Prostate gland (tissue), 2 donors: ENCODE measurements around the gene NPS. TPM values are rescaled to one million over a fixed set of nuclear protein-coding genes. Genes with fewer than 3 reads are reported as not detected.

Experiments
- DNase-seq: peaks from one replicate; pipeline ENCODE4 v3.0.0-alpha.2; 2019; ENCODE audit warnings: low spot score
- H3K27ac ChIP-seq, 2 donors: fragments of 200-600 bp; sonication (generic); 2 replicates each; pipeline ENCODE4 v1.5.1; 2017 to 2019
- H3K27me3 ChIP-seq: fragments of 200-600 bp; sonication (generic); replicated peaks from 2 replicates; pipeline ENCODE4 v1.5.1; 2019; ENCODE audit not compliant: insufficient read depth
- H3K36me3 ChIP-seq, 2 donors: fragments of 200-600 bp; sonication (generic); 1 replicate in 1 of 2; 2 replicates in 1 of 2; pipeline versions ENCODE4 v1.5.1 to v1.8.1; 2017 to 2019
- H3K4me1 ChIP-seq: fragments of 200-600 bp; sonication (generic); replicated peaks from 2 replicates; pipeline ENCODE4 v1.5.1; 2019
- H3K4me3 ChIP-seq, 2 donors: fragments of 200-600 bp; sonication (generic); 2 replicates each; pipeline ENCODE4 v1.5.1; 2017 to 2019
- H3K9me3 ChIP-seq: fragments of 200-600 bp; sonication (generic); 2 replicates; pipeline ENCODE4 v1.5.1; 2017
- CTCF ChIP-seq, 4 experiments: fragments of 200-600 bp in 2 of 4; fragments of 450-650 bp in 2 of 4; sonication (generic) in 2 of 4; IDR thresholded peaks; 1 replicate in 3 of 4; 2 replicates in 1 of 4; pipeline ENCODE4 v1.5.1; 2016 to 2019; ENCODE audit warnings: antibody characterized with exemption in 4 of 4, mild to moderate bottlenecking in 2 of 4, moderate library complexity in 2 of 4
- POLR2A ChIP-seq: fragments of 450-650 bp; IDR thresholded peaks from one replicate; pipeline ENCODE4 v1.6.1; 2016; ENCODE audit warnings: antibody characterized with exemption, mild to moderate bottlenecking
- POLR2AphosphoS5 ChIP-seq: sonication (generic); formaldehyde crosslinking; IDR thresholded peaks from one replicate; pipeline ENCODE4 v1.6.1; 2017; ENCODE audit warnings: antibody characterized with exemption
- WGBS: methylation state at CpG from one replicate; pipeline ENCODE4 v1.1.5; 2018; 5-methylcytosine and 5-hydroxymethylcytosine counted together
- intact Hi-C: fragments of 100-400 bp; cut with DNase I; formaldehyde crosslinking; loops from one replicate; pipeline ENCODE4 v1.14.2; 2022
- total RNA-seq, 2 donors: library from RNA; depleted of rRNA; stranded (reverse); fragments of >200 nt; gene quantifications; one replicate each; pipeline ENCODE4 v1.1.0, GENCODE V29; 2016

NPS gene
- total RNA-seq, 2 donors from 2014 or later = not detected

- 58% methylated on average over 5 of the region's 5 CpGs for WGBS
- Histone ChIP-seq H3K27me3 (peaks cover 5% of the 10 kb centered on the region), H3K36me3 (no peaks in the 10 kb centered on the region), H3K4me1 (no peaks in the 10 kb centered on the region), H3K4me3 (no peak overlapping the region), H3K9me3 (no peaks in the 10 kb centered on the region), H3K27ac (no peak overlapping the region)
- DNase-seq = no peak
- TF ChIP-seq POLR2AphosphoS5 = no peak
- no peak for TF ChIP-seq CTCF (IDR thresholded peaks at IDR 0.05)
- TF ChIP-seq POLR2A = no peak
- intact Hi-C loops = no loop called here
These were observed 1.8 kb downstream of the NPS start for GRCh38 chr10:127550861-127551260.

GRCh38 chr10:127552446-127552845 is 3.3 kb downstream of the NPS start:
- peaks cover 5% of the 10 kb centered on the region for H3K27me3 ChIP-seq
- no peak for TF ChIP-seq POLR2AphosphoS5
- TF ChIP-seq POLR2A = no peak
- no peak for TF ChIP-seq CTCF (IDR thresholded peaks at IDR 0.05)
- no peaks in the 10 kb centered on the region for H3K9me3 ChIP-seq
- H3K4me1 ChIP-seq = no peaks in the 10 kb centered on the region
- no peaks in the 10 kb centered on the region for H3K36me3 ChIP-seq
- no peak for DNase-seq
- 64% methylated on average over 4 of the region's 4 CpGs for WGBS
- no peak overlapping the region for H3K4me3 ChIP-seq
- intact Hi-C loops = no loop called here
- no peak overlapping the region for H3K27ac ChIP-seq

- peaks cover 5% of the 10 kb centered on the region for H3K27me3 ChIP-seq
- TF ChIP-seq CTCF (IDR thresholded peaks at IDR 0.05) (no peak), POLR2A (no peak), POLR2AphosphoS5 (no peak)
- intact Hi-C loops = no loop called here
- no peak overlapping the region for H3K4me3 ChIP-seq
- 90% methylated on average over 7 of the region's 7 CpGs for WGBS
- no peak for DNase-seq
- H3K4me1 ChIP-seq = no peaks in the 10 kb centered on the region
- H3K9me3 ChIP-seq = no peaks in the 10 kb centered on the region
- no peak overlapping the region for H3K27ac ChIP-seq
- no peaks in the 10 kb centered on the region for H3K36me3 ChIP-seq
These were observed 4.3 kb downstream of the NPS start for GRCh38 chr10:127553417-127553816.

- intact Hi-C loops = no loop called here
- 3% methylated on average over 11 of the region's 11 CpGs for WGBS
- Histone ChIP-seq H3K9me3 (no peaks in the 10 kb centered on the region), H3K4me3 (no peak overlapping the region), H3K27ac (no peak overlapping the region), H3K4me1 (no peaks in the 10 kb centered on the region), H3K36me3 (no peaks in the 10 kb centered on the region), H3K27me3 (no peaks in the 10 kb centered on the region)
- no peak for DNase-seq
- no peak for TF ChIP-seq POLR2AphosphoS5
These were observed 7.8 kb downstream of the NPS start for GRCh38 chr10:127556916-127557315.

GRCh38 chr10:127561647-127562046 is 12.5 kb downstream of the NPS start:
- no peak overlapping the region for H3K27ac ChIP-seq
- no peaks in the 10 kb centered on the region for H3K27me3 ChIP-seq
- 73% methylated on average over 8 of the region's 8 CpGs for WGBS
- intact Hi-C loops = no loop called here
- H3K4me3 ChIP-seq = no peak overlapping the region
- DNase-seq = no peak
- no peaks in the 10 kb centered on the region for H3K36me3 ChIP-seq
- TF ChIP-seq CTCF (IDR thresholded peaks at IDR 0.05) = no peak
- TF ChIP-seq POLR2AphosphoS5 = no peak
- TF ChIP-seq POLR2A = no peak
- H3K9me3 ChIP-seq = no peaks in the 10 kb centered on the region
- no peaks in the 10 kb centered on the region for H3K4me1 ChIP-seq
